ENCODE measurements around the gene FILIP1L.

DNA sequence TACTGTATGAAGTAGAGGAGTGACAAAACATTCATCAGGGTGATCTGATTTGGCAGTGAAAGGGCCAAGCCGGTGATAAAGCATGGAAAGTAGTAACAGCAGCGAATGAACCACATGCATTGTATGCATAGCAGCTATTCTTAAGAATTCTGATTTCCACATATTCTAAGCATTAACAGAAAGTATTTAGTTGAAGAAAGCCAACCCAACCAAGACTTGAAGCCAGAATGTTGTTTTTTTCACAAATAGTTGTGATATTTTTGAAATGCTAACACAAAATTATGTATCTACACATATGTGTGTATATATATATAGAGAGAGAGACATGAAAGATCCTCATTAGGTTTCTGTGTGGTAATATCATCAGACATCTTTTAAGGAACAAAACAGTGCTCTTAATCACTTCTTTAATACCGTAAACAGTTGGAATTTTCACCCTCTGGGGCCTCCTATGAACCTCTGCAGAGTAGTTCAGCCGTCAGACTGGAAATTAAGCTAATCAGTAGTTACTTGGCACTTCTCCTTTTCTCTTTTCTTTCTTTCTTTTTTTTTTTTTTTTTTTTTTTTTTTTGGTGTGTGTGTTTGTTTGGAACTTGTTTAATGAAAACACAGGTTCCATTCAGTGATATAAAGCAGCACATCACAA, 157.0 kb downstream of the FILIP1L start:
- no peak for TF ChIP-seq ARNTL (CRISPR knock-in tag; IDR thresholded peaks at IDR 0.05; ENCODE audit: borderline replicate concordance, low read depth)
- TF ChIP-seq, protein P1, sequence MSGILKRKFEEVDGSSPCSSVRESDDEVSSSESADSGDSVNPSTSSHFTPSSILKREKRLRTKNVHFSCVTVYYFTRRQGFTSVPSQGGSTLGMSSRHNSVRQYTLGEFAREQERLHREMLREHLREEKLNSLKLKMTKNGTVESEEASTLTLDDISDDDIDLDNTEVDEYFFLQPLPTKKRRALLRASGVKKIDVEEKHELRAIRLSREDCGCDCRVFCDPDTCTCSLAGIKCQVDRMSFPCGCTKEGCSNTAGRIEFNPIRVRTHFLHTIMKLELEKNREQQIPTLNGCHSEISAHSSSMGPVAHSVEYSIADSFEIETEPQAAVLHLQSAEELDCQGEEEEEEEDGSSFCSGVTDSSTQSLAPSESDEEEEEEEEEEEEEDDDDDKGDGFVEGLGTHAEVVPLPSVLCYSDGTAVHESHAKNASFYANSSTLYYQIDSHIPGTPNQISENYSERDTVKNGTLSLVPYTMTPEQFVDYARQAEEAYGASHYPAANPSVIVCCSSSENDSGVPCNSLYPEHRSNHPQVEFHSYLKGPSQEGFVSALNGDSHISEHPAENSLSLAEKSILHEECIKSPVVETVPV (CRISPR knock-in tag; IDR thresholded peaks at IDR 0.05): no peak
- TF ChIP-seq, protein P2, sequence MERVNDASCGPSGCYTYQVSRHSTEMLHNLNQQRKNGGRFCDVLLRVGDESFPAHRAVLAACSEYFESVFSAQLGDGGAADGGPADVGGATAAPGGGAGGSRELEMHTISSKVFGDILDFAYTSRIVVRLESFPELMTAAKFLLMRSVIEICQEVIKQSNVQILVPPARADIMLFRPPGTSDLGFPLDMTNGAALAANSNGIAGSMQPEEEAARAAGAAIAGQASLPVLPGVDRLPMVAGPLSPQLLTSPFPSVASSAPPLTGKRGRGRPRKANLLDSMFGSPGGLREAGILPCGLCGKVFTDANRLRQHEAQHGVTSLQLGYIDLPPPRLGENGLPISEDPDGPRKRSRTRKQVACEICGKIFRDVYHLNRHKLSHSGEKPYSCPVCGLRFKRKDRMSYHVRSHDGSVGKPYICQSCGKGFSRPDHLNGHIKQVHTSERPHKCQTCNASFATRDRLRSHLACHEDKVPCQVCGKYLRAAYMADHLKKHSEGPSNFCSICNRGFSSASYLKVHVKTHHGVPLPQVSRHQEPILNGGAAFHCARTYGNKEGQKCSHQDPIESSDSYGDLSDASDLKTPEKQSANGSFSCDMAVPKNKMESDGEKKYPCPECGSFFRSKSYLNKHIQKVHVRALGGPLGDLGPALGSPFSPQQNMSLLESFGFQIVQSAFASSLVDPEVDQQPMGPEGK (CRISPR knock-in tag; IDR thresholded peaks at IDR 0.05; ENCODE audit: borderline replicate concordance): no peak
- TF ChIP-seq ZFP3 (CRISPR knock-in tag; IDR thresholded peaks at IDR 0.05): no peak
- TF ChIP-seq, protein P3, sequence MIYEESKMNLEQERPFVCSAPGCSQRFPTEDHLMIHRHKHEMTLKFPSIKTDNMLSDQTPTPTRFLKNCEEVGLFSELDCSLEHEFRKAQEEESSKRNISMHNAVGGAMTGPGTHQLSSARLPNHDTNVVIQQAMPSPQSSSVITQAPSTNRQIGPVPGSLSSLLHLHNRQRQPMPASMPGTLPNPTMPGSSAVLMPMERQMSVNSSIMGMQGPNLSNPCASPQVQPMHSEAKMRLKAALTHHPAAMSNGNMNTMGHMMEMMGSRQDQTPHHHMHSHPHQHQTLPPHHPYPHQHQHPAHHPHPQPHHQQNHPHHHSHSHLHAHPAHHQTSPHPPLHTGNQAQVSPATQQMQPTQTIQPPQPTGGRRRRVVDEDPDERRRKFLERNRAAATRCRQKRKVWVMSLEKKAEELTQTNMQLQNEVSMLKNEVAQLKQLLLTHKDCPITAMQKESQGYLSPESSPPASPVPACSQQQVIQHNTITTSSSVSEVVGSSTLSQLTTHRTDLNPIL (CRISPR knock-in tag; IDR thresholded peaks at IDR 0.05; ENCODE audit: low read depth): no peak
- no peak for TF ChIP-seq ZFP30 (CRISPR knock-in tag; IDR thresholded peaks at IDR 0.05)
